ENCODE results near the gene NACA2.
"Not testable (repeated sequence)": the region's sequence is repeated elsewhere in the genome, so short reads cannot be mapped to it uniquely, and the experiment has no call there.

Gene NACA2

GRCh38 chr17:61599608-61600007 is 8.6 kb upstream of the NACA2 start:
- DNase-seq (ENCODE audit: low read depth): no peak

- DNase-seq (ENCODE audit: low read depth): no peak
These were observed 7.0 kb upstream of the NACA2 start for GRCh38 chr17:61598014-61598413.

DNA sequence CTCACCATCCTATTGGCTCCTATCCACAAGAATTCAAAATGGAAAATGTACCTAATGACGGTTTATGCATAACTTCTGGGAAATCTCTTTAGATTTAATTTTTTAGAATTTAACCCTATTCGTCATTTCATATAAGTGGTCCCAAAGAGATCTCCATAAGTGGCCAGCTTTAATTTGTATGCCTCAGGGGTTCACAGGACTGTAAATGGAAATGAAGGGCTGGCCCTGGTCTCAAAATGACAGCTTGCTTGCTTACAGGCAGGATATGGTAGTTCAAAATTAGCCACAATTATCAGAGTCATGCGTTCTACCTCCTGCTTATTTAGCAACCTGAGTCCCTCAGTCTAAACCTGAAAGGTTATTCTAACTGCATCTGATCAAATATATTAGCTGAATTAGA is 6.6 kb upstream of the NACA2 start:
- no peak for DNase-seq (ENCODE audit: low read depth)

GRCh38 chr17:61595418-61596186 is 4.6 kb upstream of the NACA2 start:
- no peak for DNase-seq (ENCODE audit: low read depth)

DNA sequence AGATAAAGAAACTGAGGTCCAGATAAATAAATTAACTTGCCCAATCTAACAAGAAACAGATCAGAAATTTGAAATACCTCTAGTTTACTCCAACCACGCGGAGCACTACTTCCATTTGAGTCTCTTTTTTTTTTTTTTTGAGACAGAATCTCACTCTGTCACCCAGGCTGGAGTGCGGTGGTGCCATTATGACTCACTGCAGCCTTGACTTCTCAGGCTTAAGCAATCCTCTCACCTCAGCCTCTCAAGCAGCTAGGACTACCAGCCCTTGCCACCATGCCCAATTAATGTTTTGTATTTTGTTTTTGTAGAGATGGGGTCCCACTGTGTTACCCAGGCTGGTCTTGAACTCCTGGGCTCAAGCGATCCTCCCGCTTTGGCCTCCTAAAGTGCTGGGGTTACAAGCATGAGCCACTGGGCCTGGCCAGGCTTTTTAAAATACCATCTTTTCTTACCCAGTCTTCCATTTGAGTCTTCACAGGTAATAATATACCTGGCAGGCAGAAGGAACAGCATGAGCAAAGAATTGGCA is 3.3 kb upstream of the NACA2 start:
- no peak for DNase-seq (ENCODE audit: low read depth)

DNA sequence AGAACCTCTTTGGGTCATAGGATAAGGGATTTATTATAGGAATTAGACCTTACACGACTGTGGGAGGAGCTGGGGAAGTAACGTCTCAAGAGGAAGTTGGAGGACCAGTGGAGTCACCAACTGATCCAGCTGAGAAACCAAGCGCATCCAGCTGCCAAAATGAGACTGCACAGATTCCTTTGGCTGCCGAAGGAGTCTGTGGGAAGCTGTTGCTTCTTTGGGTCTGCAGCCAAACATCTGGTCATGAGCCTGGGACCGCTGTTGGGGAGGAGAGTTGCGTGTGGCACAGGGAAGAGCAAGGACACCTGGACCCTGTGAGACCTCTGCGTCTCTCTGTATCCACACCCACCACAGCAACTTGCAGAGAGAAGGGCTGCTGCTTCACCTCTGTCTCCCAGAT is 2.4 kb upstream of the NACA2 start:
- DNase-seq (ENCODE audit: low read depth): no peak

DNA sequence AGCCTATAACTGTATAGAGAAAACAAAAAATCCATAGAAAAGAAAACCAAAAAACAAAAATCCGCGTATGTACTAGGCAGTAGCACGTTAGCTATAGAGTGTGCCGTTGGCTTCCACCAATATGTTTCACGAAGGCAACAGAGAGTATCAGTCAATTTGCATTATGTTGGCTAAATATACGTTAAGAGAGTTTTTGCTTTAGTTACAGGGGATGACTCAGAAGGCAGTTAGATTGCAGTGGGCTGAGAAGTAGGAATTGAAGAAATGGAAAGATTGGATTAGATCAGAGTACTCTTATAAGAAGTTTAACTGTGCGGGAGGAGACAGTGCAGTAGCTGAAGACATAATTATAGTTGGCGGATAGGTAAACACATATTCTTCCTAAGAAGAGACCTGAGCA is 911 bp upstream of the NACA2 start:
- DNase-seq (ENCODE audit: low read depth): no peak

GRCh38 chr17:61589990-61590389 is 1.0 kb downstream of the NACA2 start:
- DNase-seq (ENCODE audit: low read depth): no peak

- no peak for DNase-seq (ENCODE audit: low read depth)
These were observed 3.0 kb downstream of the NACA2 start for GRCh38 chr17:61587807-61588660.

DNA sequence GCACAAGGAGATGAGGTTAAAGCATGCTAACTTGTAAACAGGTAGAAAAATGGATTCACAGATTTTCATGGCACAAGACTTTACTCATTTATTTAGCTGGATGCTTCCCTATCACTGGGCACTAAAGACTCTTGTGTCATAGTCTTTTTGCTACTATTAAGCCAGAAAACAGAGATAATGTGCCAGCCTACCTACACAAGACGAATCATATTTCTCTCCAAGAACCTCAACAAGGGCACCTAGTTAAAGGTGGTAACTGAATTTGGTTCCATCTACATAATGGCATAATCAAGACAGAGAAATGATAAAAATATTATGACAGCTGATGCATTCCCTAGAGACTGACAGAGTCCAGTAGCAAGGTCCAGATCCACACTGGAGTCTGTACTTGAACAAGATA is 3.8 kb downstream of the NACA2 start:
- no peak for DNase-seq (ENCODE audit: low read depth)

- DNase-seq (ENCODE audit: low read depth): not testable (repeated sequence)
These were observed 4.4 kb downstream of the NACA2 start for GRCh38 chr17:61586622-61587021.

DNA sequence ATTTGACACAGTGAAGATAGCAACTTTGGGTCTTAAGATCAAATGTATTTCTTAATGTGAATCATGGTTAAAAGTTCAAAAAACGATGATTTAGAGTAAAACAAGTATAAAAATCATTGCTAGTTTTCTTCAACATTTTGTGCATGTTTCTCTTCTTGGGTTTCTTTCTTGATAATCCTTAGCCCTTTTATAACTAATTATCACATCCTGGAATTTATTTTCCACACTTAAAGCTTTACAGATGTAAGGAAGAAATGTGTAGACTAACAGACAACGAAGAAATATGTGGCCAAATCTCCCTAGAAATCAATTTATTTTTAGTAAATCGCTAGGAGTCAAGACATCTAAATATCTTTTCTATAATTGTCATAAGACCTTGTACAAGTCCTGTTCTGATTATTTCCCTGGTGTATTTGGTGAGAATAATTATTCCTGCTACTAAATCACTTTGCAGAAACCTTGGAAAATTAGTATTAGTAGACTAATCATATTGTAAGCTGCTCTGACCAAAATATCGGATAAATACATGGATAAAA is 4.9 kb downstream of the NACA2 start:
- no peak for DNase-seq (ENCODE audit: low read depth)

DNA sequence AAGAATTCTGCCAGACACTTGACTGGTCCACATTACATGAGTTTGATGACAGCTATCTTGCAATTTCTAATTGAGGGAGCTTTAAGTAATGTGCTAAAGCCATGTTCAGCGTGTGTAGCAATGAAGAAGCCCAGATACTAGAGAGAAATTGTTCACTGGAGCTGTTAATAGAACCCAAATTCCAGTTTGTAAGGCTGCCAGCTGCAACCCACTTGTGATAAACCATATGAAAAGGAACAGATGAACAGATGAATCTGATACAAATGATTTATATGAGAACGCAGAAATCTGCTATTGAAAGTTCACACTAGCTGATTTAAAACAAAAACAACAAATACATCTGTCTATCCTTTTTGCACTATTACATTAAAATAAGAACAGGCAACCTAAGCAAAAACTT is 6.2 kb downstream of the NACA2 start:
- DNase-seq (ENCODE audit: low read depth): no peak

GRCh38 chr17:61584266-61584665 is 6.8 kb downstream of the NACA2 start:
- no peak for DNase-seq (ENCODE audit: low read depth)

GRCh38 chr17:61583660-61584264 is 7.3 kb downstream of the NACA2 start:
- no peak for DNase-seq (ENCODE audit: low read depth)

DNA sequence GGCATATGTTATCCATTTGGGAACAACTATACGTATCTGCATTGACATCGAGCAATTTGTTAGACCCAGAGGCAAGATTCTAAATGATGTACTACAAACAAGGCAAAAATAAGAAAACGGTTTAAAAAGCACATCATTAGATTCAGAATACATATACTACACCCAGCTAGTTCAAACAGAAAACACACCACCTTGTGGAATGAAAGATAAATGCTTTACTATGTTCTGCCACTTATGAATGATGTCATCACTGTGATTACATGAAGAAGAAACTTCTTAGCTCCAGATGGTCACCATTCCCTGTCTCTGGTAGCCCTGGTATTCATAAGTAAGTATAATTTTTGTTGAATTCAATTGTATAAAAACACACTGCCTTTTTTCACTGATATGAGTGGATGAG is 7.8 kb downstream of the NACA2 start:
- DNase-seq (ENCODE audit: low read depth): peak; percentile 43

- DNase-seq (ENCODE audit: low read depth): no peak
These were observed 8.4 kb downstream of the NACA2 start for GRCh38 chr17:61582593-61582992.

GRCh38 chr17:61581611-61582349 is 9.2 kb downstream of the NACA2 start:
- no peak for DNase-seq (ENCODE audit: low read depth)

DNA sequence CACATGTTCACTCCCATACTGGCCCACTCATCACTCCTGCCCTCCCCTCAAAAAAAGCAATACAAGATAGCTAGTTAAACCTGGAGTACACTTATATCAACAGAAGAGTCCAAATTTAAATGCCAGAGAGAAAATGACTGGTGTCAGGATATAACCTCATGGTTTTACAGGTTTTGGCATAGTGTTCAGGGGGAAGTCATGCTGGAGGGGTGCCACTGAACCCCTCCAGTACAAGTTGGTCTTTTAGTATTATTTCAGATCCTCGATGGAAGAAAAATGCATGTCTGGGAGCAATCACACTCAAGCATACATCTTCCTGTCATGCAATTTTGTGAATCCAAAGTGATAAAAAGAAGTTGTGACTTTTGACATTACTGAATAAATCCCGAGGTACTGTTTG is 10.5 kb downstream of the NACA2 start:
- no peak for DNase-seq (ENCODE audit: low read depth)

DNA sequence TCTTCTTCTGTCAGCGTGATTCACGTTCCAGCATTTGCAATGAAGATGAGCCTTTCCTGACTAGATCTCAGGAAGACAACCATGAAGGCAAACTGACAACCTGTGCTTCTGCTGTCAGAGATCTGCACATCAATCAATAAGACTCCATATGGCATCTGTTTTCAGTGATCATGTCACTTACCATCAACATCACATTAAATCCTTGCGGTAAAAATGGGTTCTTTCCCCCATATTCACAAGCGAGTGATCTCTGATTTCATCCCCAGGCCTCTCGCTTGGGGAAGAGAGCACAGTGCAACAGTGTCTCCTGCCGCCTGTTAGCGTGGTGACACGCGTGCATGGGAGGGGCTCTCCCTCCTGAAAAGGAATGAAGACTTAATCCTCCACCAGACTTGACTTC is 11.1 kb downstream of the NACA2 start:
- no peak for DNase-seq (ENCODE audit: low read depth)

DNA sequence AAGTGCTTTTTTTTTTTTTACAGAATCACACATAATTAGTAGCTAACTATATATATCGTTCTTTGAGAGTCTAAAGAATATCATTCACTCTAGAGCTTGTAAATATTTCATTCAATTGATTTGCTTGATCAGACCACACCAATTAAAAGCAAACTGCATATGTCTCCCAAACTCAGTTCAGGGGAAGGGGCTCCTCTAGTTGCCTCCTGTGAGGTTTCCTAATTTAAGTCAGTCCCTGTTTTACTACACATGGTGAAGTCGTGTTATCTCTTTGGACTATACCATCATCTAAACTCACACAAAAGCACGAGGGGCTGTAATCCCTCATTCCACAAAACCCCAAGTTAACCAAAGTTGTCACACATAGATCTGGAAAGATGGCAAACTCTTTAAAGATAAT is 11.7 kb downstream of the NACA2 start:
- no peak for DNase-seq (ENCODE audit: low read depth)

DNA sequence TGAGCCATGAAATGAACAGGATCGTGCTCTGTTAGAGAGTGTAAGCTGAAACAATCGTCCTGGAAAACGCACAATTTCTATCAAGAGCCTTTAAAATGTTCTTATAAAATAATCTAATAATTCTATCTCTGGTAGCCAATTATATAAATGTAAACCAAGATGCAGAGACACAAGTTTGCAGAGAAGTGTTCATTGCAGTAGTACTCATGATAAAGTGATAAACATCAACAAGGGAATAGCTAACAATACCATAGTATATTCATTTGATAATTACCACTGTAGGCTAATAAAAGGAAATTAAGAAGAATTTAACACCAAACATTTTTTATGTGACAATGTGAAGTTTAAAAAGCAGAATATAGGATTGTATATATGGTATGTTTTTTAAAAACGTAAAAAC is 12.4 kb downstream of the NACA2 start:
- no peak for DNase-seq (ENCODE audit: low read depth)

All from HS-5 (cell line).